GM18868 (cell line): Measurements from ENCODE around the gene RALGAPA2.

Source experiments
- ATAC-seq: cut with Tn5 transposase; IDR thresholded peaks from one replicate; pipeline ENCODE4 v1.9.1; 2021; ENCODE audit warnings: mild to moderate bottlenecking, moderate library complexity; ENCODE audit not compliant: unreplicated experiment

Gene RALGAPA2

DNA sequence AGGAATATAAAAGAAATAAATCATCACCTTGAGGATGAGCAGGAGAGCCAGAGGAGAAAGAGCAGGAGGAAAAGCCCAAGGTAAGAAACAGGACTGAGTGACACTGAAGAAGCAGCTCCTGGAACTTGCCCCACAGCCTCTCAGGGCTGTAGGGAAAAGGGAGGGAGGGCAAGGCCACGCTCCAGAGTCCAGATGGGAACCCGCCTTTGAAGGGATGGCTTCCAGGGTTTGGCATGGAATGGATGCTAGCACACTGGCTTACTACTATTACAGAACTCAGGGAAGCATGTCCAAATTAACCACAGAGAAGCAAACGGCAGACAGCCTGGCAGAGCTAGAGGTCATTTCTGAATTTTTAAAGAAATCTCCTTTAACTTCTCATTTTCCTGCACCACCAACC is 26.8 kb downstream of the RALGAPA2 start:
- no peak for ATAC-seq

DNA sequence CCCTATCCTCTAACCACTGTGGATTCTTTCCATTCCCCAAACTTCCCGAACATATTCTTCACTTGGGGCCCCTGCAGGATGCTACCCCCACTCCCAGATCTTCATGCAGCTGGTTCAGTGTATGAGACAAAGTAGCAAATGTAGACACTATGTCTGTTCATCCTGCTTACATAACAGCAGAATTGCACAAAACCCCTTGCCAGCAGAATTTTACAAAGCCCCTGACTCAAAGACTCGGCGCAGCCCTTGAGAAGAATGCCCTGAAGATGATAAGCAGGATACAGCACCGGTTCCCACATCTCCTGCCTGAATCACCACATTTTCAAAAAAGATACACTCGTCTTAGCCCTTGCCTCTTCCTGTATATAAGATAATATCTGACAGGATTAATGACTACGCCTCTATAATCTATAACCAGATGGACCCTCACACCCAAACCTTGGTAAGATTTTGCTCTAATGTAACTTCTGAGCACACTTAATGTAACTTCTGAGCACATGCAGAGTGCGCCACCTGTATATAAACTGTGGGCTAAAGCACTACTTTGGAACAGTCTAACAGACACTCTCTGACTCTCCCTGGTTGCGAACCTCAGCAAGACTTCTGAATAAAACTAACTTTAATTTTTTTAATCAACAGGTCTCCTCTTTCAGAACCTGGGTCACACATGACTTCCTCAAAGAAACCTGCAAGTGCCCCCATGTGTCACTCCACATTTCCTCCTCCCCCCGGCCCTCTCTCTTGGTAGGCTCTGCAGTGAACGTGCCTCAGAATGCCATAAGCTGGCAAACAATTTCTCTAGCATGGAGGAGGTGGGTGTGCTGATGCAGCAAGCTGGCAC is 28.7 kb downstream of the RALGAPA2 start:
- no peak for ATAC-seq

DNA sequence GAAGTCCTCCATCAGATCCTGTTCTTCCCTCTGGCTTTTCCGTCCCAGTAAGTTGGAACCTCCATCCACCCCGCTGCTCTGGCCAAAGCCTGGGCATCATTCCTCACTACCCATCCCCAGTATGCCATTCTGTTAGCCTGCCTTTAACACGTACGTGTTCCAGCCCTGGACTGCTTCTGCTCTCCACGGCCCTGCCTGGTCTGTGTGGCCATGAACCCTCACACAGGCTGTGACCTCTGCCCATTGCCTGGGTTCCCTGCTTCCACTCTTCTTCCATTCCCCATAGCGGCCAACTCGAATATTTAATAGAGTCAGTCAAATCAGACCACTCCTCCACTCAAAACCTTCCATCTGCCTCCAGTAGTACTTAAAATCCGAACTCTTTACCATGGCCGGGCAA is 29.4 kb downstream of the RALGAPA2 start:
- no peak for ATAC-seq

DNA sequence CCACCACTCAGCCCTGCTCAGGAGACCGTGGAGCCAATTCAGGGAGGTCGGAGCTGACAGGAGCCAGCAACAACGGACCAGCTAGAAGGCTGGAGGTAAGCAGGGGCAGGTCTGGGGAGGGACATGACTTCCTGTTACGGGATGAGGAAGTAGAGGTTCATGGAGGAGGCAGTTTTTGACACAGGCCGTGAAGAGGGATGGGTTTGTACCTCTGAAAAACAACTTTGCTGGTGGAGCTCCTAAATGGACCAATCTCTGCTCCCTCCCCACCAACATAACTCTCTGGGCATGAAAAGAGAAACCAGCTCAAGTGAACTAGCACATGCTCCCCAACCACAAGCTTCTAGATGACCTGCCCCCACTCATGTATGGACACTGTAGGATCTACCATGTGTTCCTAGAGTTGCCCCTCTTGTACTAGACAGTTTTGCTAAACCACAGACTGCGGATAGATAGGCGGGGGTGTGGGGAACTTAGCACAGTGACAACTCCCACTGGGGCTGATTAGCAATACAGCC is 31.4 kb downstream of the RALGAPA2 start:
- peak; percentile 45 for ATAC-seq

DNA sequence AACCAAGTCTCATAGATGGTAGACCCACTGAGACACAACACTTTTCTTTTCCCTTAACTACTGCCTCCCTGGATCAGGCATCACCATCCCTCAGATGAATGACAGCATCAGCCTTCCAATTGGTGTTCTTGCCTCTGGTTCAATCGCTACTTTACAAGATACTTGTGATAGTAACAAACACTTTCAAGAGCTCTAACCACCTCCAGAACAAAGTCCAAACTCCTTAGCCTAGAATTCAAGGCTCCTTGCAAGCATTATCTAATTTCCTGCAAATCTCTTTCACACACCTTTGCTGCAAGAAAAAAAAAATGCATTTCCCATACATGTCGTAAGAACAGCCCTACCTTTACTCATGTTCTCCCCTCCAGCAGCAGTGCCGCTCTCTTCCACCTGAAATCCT is 33.1 kb downstream of the RALGAPA2 start:
- ATAC-seq, result no peak

DNA sequence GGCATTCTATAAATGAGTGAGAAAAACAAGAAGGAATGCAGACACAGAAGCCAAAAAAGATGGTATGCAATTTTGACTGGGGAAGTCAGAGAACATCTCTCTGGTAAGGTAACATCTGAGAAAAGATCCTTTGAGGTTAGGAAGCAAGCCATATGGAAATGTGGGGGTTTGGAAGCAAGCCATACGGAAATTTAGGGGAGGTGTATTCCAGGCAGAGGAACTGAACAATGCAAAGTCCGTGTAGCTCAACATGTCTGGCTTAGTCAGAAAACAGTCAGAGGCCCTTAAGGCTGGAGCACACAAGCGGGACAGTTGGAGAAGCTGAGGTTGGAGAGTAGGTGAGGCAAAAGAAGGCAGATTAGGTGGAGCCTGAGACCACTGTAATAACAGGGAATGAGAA is 35.3 kb downstream of the RALGAPA2 start:
- ATAC-seq, result no peak

DNA sequence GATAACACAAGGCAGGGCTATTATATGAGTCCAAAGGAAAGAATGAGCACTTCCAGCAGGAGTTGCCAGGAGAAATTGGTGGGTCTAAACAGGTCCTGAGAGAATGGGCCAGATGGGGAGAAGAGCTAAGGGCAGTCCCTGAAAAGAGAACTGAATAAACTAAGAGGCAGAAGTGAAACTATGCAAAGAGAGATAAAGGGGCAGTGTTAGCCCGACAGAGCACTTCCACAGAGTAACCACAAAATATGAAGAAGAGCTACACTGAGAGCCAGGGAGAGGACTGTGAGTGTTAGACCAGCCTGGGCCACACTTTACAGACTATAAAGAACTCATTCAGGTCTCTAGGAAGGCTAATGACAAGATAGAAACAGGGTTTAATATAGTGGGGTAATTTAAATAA is 43.8 kb downstream of the RALGAPA2 start:
- ATAC-seq, result peak; percentile 97

DNA sequence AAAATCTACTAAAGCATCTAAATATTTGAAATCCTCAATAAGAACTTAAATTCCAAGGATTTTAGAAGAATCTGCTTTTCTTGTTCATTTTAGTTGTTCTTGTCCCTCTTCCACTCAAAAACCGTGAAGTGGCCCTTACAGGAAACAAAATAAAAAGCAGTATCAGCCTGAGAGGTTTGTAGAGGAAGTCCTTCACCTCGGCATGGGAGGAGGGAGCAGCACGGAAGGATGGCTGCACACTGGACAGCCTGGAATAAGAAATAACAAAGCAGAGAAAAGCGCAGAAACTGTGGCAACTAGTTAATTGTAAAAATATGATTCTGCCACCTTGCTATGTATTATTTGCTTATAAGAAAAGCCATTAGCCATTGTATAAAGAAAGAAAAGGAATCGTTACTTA is 46.1 kb downstream of the RALGAPA2 start:
- ATAC-seq, result no peak

DNA sequence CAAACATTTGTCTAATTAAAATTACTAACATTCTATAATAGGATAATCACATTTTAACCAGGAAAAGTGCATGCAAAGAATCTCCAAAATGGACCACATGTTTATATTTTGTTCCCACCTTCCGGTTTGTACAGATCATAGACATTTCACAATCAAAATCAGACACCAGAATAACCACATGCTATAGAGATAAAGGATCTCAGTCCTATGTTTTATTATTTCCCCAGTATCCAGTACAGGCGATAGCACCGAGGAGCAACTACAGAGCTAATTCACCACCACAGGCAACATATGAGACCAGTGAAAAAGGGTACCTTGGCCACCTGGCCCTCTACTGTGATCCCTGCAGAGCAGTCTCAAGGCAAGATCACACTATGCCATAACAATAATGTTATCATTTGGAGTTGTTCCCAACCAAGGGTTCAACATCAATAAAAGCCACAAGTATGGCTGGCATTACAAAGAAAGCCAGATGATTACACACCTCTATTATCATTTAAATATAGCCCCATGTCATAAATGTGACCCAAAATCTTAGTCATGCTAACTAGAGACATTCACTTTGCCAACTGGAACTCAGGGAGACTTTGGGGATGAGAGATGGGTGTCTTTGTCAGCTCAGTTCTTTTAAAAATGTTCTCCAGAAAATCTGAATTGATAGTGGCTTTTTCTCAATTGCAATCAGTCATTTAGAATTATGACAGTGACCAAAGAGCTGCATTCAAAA is 46.7 kb downstream of the RALGAPA2 start:
- ATAC-seq, result no peak

DNA sequence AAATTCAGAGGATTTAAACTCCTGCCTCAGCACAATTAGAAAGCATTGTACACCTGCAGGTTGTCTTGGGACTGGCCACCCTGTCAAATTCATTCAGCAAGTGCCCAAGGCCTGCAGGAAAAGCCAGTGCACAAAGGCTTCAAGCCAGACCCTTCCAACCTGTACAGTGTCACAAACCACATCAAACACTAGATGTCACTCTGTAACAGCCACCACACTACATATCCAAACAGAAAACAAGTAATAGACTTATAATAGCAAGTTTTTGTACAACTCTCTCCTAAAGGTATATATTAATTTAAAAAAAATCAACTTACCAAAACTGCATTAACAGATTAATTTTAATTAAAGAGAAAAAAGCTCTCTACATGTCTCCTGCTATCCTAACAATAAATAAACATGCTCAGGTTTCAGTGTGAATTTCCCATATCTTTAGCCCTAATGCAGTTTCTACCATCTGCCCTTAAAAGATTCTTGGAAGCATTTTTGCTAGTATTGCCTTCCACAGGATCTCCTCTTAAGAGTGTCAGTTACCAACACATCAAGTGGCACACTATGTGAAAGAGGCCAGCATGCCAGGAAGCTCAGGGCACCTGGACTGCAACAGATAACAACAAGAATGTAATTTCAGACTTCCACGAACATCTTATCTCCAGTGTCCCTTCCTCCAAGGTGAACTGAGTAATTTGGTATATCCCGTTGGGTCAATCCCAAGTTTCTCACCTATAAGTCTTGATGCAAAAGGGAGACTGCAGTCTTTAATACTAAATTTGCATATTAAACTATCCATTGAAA is 47.5 kb downstream of the RALGAPA2 start:
- peak; percentile 64 for ATAC-seq

DNA sequence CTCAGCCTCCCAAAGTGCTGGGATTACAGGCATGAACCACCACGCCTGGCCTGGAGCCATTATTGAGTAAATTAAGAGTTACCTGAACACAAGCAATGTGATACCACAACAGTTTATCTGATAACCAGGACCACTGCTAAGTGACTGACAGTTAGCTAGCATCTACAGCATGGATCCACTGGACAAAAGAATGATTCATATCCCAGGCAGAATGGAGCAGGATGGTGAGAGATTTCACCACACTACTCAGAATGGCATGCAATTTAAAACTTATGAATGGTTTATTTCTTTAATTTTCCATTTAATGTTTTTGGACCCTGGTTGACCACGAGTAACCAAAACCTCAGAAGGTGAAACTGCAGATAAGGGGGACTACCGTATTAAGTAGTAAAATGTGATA is 48.6 kb downstream of the RALGAPA2 start:
- no peak for ATAC-seq

DNA sequence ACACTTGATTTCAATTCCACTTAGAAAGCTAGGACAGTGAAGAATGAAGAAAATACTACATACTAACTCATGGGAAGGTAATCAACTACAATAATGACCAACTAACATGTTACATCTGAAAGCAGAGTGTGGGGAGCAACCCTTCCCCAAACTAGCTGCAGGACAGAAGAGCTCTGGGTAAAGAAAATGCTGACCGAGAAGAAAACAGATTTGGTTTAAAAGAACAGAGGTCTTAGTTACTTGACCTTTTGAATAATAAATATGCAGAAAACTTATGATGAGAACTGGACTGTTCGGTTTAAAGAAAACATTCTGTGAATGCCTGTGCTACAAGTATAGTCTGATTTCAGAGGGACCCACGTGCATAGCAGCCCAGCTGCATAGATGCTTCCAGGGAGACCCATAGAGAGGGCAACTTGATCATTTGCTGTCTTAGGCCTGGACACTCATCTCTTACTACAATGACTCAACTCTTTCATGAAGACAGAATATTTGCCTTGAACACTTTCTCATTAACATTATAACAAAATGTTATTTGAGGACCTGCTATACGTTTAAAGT is 53.5 kb downstream of the RALGAPA2 start:
- no peak for ATAC-seq

DNA sequence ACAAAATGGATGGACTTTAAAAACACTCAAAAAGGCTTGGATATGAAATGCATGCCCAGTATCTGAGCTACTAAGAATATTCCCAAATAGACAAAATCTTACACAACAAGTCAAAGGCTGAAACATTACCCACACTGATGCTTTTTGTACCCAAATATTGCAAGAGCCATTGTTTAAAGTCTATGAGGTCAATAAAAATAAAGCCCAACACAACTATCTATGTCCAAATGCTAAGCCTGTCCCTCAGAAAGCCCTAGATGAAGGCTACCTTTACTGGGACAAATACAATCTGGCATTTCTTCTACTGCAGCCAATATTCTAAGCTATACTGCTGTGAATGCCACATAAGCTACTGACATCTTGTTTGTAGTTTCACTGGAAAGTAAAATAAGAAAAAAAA is 54.3 kb downstream of the RALGAPA2 start:
- no peak for ATAC-seq

DNA sequence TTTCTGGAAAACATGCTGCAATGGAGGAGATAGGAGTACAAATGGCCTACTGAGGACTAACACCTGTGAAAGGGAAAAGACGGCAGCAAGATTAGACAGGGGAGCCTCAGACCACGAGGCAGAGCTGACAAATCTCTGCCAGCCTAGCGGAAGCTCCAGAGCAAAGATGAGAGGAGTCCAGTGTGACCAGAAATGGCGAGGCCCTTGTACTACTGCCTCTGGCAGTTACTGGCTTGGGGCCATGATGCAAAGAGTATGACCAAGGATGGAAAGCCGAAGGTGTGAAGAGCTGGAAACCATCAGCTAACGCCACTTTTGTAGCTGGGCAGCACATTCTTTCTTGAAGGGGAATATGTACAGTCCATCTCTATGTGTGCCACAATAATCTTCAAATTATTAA is 55.4 kb downstream of the RALGAPA2 start:
- ATAC-seq, result no peak

DNA sequence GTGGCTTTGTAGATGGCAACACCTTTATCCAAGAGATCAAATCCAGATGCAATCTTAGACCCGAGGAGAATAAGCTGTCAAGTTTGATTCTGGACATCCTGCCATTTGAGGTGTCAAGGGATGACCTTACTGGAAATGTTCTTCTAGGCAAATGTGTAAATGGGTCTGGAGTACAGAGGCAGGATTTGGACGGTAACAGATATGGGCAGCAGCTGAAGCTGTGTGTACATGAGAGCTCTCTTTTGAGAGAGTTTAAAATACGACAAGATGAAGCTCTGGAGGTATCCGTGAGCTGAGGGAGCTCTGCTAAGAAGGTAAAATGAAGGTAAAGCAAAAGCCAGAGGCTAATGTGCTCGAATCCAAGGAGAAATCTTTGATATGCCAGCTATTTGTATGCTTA is 56.6 kb downstream of the RALGAPA2 start:
- no peak for ATAC-seq

DNA sequence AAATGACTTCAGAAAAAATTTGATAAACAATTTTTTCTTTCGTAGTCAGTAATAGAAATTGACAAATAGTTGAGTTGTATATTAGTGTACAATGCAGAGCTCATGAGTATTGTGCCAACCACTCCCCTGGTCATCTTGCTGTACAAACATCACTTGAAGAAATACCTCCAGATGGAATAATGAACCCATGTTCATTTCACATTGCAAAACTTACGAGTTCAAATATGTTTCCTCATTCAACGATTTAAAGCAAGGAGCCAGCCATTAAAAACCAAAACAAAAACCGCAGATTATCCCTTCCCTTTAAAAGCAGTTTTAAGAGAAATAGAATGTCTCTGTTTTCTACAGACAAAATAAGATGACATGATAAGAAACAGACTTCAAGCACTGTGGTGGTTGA is 62.5 kb downstream of the RALGAPA2 start:
- ATAC-seq, result no peak

DNA sequence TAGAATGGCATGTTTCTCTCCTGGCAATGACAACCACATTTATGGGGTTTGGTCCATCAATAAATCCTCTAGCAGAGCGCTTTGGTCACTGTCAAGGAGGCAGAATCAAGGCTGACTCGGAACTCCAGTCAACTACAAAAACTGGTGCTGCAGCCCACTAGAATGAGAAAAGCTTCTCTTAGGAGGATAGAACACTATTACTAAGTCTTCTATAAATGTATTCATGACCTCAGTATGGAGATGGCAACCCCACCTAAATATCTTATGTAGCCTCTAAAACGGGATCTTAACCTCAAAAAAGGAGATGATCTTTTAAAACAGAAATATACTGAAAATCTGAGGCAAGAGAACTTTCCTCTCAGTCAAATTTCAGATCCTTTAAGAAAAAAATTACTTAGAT is 68.5 kb downstream of the RALGAPA2 start:
- no peak for ATAC-seq

DNA sequence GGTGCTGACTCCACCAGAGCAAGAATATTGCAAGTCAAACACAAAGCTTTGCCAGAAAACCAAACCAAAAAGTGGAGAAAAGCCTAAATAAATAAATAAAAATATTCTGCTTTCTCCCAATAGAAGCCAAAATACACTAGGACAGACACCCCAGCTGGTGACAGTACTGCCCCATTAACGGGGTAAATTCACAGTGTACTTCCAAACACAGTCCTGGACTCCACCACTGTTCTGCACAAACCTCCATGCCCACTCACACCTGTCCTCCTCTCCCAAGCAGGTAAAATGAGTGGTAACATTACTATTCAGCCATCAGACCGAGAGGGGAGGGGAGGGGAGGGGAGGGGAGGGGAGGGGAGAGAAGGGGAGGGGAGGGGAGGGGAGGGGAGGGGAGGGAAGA is 70.7 kb downstream of the RALGAPA2 start:
- no peak for ATAC-seq

DNA sequence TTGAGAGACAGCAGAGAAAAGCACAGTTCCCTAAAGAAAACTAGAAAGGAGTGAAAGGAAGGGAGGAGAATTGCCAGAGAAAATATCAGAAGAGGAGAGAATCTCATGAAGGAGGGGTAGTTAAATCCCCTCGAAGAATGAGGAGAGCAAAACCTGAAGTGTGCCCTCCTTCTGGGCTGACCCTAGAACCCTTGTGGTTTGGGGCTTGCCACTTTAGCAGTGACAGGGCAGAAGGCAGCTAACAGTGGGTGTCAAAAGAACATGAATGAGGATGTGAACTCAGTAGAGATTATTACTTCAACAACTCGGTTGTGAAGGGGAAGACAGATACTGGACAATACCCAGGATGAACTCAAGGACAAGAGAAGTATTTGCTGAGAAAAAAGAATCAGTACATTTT is 73.6 kb downstream of the RALGAPA2 start:
- no peak for ATAC-seq

DNA sequence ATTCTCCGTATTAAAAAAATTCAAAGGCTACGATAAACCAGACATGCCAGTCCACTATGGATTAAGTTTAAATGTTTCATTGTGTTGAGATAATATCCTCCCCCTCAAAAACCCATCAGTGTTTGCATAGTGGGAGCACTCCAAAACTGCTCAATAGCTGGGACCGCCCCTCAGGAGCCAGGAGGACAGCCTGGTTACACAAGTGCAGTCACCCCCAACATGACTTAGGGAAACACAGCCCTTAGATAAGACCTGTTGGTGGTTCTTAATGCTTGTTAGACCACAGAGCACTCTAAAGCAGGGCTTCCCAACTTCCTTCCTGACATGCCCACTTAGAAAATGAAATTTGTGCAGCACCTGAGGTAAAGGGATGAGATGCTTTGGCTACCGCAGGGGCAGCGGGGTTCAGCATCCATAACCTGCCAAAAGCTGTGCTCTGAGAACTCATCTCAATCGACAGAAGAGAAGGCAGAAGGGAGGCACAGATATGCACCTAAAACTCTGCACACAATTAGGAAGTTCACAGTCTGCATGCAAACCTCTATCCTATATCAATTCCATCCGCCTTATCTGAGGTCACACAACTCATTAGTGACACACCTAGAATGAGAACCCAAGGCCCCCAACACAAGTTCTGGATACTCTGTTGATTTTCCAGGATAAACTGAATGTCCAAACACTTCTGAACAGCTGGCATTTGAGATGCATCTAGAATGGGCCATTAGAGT is 74.3 kb downstream of the RALGAPA2 start:
- ATAC-seq, result no peak
